HFF-Myc (cell line): Measurements from ENCODE around the gene CNOT2.

Experiments
- DNase-seq: peaks from one replicate; pipeline ENCODE4 v3.0.0-alpha.2; 2011; ENCODE audit warnings: low read depth; ENCODE audit errors: extremely low read depth
- H3K4me3 ChIP-seq: replicated peaks from 2 replicates; pipeline ENCODE4 v1.5.1; 2011; ENCODE audit warnings: low read depth, mild to moderate bottlenecking, control low read depth, low read length
- CTCF ChIP-seq: IDR thresholded peaks from 2 replicates; pipeline ENCODE4 v1.5.1; 2012; ENCODE audit warnings: mild to moderate bottlenecking, low read depth, low read length, control low read depth; ENCODE audit errors: missing control alignments

CNOT2 gene

DNA sequence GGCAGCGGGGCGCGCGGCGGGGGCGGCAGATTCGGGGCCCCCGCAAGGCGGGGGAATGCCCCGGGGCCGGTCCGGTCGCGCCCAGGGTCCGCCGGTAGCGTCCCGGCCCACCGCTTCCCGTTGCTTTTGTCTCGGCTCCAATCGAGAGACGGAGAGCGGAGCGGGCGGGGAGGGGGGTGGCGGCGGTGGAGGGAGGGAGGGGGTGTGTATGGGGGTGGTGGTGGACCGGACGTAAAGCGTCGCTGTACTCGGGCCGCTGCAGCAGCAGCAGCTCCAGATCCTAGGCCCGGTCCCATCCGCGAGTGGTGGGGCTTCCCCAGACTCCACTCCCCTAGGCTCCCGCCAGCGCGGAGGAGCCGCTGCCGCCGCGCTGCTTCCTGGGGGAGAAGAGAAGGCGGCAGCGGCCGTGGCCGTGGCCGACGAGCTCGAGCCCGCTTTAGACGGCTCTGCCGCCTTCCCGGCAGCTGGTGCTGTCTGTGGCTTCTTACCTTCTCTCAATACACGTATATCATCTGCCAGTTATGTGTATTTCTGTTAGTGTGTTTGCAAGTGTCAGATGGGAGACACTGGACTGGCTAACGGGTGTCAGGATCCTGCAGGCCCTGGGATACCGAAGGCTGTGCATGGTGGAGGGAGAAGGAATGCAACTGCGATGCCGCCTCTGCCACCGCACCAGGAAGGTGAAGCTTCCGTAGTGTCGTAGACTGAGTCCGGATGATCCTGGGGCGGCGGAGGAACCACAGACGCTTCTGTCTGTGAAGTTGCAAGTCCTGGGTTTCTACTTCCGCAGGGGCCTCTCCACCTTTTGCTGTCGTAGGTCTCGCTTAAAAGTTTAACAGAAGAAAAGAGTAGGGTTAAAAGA, 508 bp downstream of the CNOT2 start:
- TF ChIP-seq CTCF, result no peak
- H3K4me3 ChIP-seq, result peak overlapping the region; percentile 91
- DNase-seq, result no peak

DNA sequence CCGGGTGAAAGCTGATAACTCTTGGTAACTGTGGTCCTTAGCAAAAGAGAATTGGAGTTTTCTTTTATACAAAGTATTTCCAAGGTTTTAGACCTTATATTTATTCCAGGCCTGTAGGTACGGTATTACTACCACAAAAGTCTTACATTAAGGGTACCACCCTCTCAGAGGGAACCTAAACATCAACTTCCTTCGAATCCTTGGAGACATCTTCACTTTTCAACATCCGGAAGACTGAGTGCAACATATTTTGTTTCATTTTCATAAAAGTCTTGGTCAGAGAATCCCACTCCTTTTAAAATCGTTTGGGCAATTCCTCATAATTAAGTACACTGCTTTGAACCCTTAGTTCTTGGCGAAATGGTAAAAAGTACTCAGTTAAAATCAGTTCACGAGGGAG, 1.2 kb downstream of the CNOT2 start:
- peak overlapping the region; percentile 91 for H3K4me3 ChIP-seq
- no peak for DNase-seq
- TF ChIP-seq CTCF, result no peak

GRCh38 chr12:70245458-70245857, 2.2 kb downstream of the CNOT2 start:
- H3K4me3 ChIP-seq, result peak overlapping the region; percentile 91; the same call in 1 of the 2 replicates
- TF ChIP-seq CTCF, result no peak
- no peak for DNase-seq

- no peak overlapping the region for H3K4me3 ChIP-seq
- TF ChIP-seq CTCF, result no peak
- DNase-seq, result no peak
Observed at GRCh38 chr12:70246580-70246979, 3.3 kb downstream of the CNOT2 start.

DNA sequence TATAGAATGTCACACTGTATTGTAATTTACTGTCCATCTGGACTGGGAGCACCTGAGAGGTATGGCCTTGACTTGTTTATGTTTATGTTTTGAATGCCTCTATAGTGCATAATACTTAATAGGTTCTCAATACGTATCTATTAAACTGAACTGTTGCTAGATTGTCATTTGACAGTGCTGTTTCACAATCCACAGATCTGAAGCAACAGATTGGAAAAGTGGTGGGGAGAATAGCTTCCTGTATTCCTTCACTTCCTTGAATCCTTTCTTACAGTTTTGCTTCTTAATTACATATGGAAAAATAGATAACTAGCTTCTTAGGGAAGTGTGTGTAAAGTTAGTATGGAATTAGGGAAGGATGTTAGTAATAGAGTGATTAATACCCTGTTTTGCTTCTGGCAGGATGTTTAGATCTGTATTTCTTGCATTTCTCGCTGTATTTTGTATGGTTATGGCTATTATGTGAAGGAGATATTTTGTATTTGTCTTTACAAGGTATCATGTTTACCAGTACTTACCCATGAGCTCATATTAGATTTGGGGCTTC, 4.5 kb downstream of the CNOT2 start:
- H3K4me3 ChIP-seq, result no peak overlapping the region
- TF ChIP-seq CTCF, result no peak
- no peak for DNase-seq

GRCh38 chr12:70248876-70249275, 5.6 kb downstream of the CNOT2 start:
- no peak for DNase-seq
- no peak overlapping the region for H3K4me3 ChIP-seq
- TF ChIP-seq CTCF, result no peak
